PFSK-1 (cell line): Measurements from ENCODE around the gene TANGO2.

Experiments
- FOXP2 ChIP-seq: optimal IDR thresholded peaks from 2 replicates; pipeline ENCODE3; 2011; ENCODE audit warnings: borderline replicate concordance, control low read depth, inconsistent platforms; ENCODE audit not compliant: insufficient read depth; ENCODE audit errors: extremely low read length, extremely low read depth
- POLR2AphosphoS5 ChIP-seq: IDR thresholded peaks from 2 replicates; pipeline ENCODE4 v1.6.1; 2012; ENCODE audit warnings: low read depth, mild to moderate bottlenecking, control low read depth, low read length, moderate library complexity
- REST ChIP-seq, 2 experiments: IDR thresholded peaks; 2 replicates each; pipeline versions ENCODE4 v1.6.1 to v1.8.0; 2011 to 2012; ENCODE audit warnings: low read depth in 2 of 2, low read length in 2 of 2, control low read depth in 1 of 2, inconsistent platforms in 1 of 2, mild to moderate bottlenecking in 1 of 2, moderate library complexity in 1 of 2; ENCODE audit not compliant: insufficient read depth in 1 of 2
- SIN3A ChIP-seq: IDR thresholded peaks from 2 replicates; pipeline ENCODE4 v1.6.1; 2012; ENCODE audit warnings: mild to moderate bottlenecking, low read length, moderate library complexity, borderline replicate concordance; ENCODE audit not compliant: insufficient read depth
- TAF1 ChIP-seq: IDR thresholded peaks from 2 replicates; pipeline ENCODE4 v1.6.1; 2012; ENCODE audit warnings: low read length, control low read depth, borderline replicate concordance; ENCODE audit not compliant: insufficient read depth

TANGO2 gene

GRCh38 chr22:20085651-20086050, 64.7 kb downstream of the TANGO2 start:
- TF ChIP-seq REST (IDR thresholded peaks at IDR 0.05; ENCODE audit: insufficient read depth in 1 of 2, low read depth in 2 of 2, low read length in 2 of 2) = no peak
- TF ChIP-seq POLR2AphosphoS5 = no peak
- TF ChIP-seq SIN3A = no peak
- no peak for TF ChIP-seq FOXP2
- TF ChIP-seq TAF1 = no peak

GRCh38 chr22:20086101-20086599, 65.2 kb downstream of the TANGO2 start:
- TF ChIP-seq SIN3A (no peak), TAF1 (no peak), POLR2AphosphoS5 (no peak), FOXP2 (no peak), REST (IDR thresholded peaks at IDR 0.05; ENCODE audit: insufficient read depth in 1 of 2, low read depth in 2 of 2, low read length in 2 of 2) (no peak)

- no peak for TF ChIP-seq POLR2AphosphoS5
- no peak for TF ChIP-seq REST (IDR thresholded peaks at IDR 0.05; ENCODE audit: insufficient read depth in 1 of 2, low read depth in 2 of 2, low read length in 2 of 2)
- no peak for TF ChIP-seq TAF1
- no peak for TF ChIP-seq FOXP2
- TF ChIP-seq SIN3A = no peak
Observed at GRCh38 chr22:20086763-20087162, 65.9 kb downstream of the TANGO2 start.

GRCh38 chr22:20087319-20088262, 66.7 kb downstream of the TANGO2 start:
- TF ChIP-seq TAF1 = no peak
- no peak for TF ChIP-seq POLR2AphosphoS5
- no peak for TF ChIP-seq SIN3A
- no peak for TF ChIP-seq FOXP2
- TF ChIP-seq REST (IDR thresholded peaks at IDR 0.05; ENCODE audit: insufficient read depth in 1 of 2, low read depth in 2 of 2, low read length in 2 of 2) = no peak
